GF-D8 (cell line): ENCODE measurements around the gene CERS4.
"Not testable (repeated sequence)": the region's sequence is repeated elsewhere in the genome, so short reads cannot be mapped to it uniquely, and the experiment has no call there.

Experiments
- DNase-seq: peaks from one replicate; lab custom pipeline; 2025; lab: John Stamatoyannopoulos, UW

The CERS4 gene

GRCh38 chr19:8210421-8211101, 1.4 kb downstream of the CERS4 start:
- no peak for DNase-seq

DNA sequence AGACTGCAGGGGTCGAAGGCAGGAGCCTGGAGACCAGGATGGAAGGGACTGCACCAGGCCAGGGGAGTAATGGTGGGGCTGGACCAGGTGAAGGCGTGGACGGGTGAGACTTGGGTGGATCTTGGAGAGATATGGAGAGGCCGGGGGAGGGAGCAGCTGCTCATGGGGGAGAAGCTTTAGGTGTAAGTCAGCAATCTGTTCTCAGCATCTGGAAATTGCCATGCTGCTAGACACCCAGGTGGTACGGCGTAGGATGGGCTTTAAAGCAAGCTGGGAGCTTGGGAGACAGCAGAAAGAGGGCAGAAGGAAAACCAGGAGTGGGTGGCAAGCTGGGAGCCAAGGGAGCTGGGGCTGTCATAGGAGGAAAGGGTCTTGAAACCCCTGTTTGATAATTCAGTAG, 3.0 kb downstream of the CERS4 start:
- DNase-seq, result no peak

DNA sequence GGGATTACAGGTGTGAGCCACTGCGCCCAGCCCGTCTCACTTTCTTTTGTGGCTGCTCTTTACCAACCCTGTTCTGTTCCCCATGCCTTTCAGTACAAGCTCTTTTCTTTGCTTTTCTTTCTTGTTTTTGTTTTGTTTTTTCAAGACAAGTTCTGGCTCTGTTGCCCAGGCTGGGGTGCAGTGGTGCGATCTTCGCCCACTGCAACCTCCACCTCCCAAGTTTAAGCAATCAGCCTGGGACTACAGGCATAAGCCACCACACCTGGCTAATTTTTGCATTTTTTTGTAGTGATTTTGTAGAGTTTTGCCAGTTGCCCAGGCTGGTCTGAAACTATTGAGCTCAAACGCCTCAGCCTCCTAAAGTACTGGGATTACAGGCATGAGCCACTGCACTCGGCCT, 3.7 kb downstream of the CERS4 start:
- no peak for DNase-seq

GRCh38 chr19:8213827-8214672, 4.9 kb downstream of the CERS4 start:
- DNase-seq, result no peak

- DNase-seq, result no peak
These were observed 5.6 kb downstream of the CERS4 start for GRCh38 chr19:8214802-8215201.

- DNase-seq, result no peak
These were observed 6.6 kb downstream of the CERS4 start for GRCh38 chr19:8215783-8216182.

- no peak for DNase-seq
These were observed 7.2 kb downstream of the CERS4 start for GRCh38 chr19:8216357-8216756.

DNA sequence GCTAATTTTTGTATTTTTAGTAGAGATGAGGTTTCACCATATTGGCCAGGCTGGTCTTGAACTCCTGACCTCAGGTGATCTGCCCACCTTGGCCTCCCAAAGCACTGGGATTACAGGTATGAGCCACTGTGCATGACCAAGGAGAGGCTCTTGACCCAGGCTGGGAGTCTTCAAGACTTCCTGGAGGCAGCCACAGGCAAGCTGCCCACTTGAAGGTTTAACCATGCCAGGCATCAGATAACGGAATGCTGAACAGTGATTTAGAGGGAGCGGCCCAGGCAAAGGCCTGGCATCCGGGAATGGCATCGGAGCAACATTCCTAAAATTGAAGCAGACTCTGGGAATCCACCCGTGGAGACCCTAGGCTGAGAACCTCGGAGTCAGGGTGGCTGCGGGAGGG, 9.0 kb downstream of the CERS4 start:
- DNase-seq, result not testable (repeated sequence)

- DNase-seq, result no peak
These were observed 11.3 kb downstream of the CERS4 start for GRCh38 chr19:8220481-8220880.

DNA sequence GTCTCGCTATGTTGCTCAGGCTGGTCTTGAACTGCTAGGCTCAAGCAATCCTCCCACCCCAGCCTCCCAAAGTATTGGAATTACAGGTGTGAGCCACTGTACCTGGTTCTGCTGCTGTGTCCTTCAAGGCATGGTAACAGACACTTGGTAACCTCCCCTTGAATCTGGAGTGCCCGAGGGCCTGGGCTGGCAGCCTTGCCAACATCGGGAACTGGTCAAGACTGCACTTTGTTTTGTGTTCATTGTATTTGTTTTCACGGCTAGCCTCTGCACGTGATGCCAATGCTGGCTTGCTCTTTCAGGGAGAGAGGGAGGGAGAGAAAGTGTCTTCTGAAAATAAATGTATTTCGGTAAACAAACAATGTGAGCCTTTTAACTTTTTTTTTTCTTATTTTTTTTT, 12.0 kb downstream of the CERS4 start:
- DNase-seq, result no peak

- not testable (repeated sequence) for DNase-seq
These were observed 14.3 kb downstream of the CERS4 start for GRCh38 chr19:8223442-8223841.

DNA sequence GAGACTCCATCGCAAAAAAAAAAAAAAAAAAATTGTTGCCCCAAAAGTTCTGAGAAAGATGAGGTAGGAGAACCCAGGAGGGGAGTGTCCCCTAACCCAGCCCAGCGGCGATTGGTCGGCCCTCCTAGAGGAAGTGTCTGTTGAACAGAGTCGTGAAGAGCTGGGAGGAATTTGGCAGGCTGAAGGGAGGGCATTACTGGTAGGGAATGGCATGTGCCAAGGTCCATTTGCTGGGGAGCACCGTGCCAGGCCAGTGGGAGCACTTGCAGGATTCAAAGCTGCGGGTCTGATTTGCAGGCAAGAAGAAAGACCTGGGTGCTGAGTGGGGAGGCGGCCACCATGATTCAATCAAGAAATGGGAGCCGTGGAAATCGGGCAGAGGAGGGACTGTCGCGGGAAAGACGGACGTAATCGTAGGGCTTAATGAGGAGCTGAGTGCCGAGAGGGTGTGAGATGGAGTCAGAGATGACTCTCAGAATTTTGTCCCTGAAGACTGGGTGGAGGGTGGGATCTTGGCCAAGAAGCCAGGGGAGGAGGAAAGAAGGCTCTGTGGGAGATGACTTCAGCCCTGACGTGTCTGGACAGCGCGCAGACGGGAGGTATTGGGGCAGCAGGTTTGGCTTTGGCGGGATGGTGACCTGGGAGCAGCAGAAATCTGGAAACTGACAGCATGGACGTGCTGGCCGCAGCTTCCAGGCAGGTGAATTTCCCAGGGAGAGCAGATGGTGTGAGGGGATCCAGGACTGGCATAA, 15.4 kb downstream of the CERS4 start:
- no peak for DNase-seq

DNA sequence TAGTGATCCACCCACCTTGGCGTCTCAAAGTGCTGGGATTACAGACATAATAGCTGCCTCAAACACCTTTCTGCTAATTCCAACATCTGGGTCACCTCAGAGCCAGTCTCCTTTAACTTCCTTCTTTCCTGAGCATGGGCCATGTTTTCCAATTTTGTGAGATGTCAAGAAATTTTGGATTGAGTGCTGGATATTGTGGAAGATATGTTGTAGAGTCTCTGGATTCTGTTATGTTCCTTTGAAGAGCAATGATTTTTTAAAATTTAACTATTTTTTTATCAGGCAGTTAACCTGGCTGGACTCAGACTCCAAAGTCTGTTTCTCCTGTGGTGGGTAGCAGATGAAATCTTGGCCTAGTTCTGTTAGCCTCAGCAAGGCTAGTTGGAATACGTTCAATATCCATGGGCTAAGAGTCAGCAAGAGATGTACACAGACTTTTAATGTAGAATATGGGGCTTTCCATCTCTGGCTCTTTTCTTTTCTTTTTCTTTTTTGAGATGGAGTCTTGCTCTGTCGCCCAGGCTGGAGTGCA, 22.0 kb downstream of the CERS4 start:
- no peak for DNase-seq

DNA sequence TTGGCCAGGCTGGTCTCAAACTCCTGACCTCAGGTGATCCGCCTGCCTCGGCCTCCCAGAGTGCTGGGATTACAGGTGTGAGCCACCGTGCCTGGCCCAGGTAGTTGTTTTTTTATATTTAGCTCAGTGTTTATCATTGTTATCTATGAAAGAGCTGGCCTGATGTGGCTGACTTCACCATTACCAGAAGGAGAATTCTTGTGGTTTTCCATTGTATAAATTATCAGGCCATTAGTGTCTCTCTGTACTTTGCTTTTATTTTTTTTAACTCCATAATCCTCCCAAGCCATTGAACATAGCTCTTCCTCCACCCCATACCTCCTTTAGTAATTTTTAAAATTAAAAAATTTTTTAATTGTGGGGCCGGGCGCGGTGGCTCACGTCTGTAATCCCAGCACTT, 24.2 kb downstream of the CERS4 start:
- DNase-seq, result no peak

GRCh38 chr19:8237026-8237425, 27.9 kb downstream of the CERS4 start:
- DNase-seq, result no peak

DNA sequence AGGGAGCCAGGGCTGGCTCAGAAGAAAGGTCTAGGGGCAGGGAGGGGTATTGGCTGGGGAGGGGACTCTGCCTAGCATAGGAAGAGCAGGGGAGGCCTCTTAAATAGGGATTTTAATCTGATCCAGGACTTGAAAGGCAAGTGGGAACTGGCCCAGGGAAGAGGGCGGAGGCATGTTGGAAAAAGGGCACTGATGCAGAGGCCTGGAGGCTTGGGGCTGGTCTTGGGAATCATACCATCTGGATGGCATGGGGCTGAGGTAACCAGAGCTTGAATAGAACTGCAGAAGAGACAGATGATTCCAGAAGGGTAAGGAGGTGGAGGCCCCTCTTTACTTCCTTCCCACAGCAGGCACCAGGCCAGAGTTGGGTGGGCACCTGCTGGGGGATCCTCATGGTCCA, 29.1 kb downstream of the CERS4 start:
- no peak for DNase-seq

- DNase-seq, result no peak
These were observed 30.5 kb downstream of the CERS4 start for GRCh38 chr19:8239528-8240273.

GRCh38 chr19:8240274-8241229, 31.4 kb downstream of the CERS4 start:
- peak; percentile 82 for DNase-seq

- DNase-seq, result no peak
These were observed 32.5 kb downstream of the CERS4 start for GRCh38 chr19:8241646-8242045.

DNA sequence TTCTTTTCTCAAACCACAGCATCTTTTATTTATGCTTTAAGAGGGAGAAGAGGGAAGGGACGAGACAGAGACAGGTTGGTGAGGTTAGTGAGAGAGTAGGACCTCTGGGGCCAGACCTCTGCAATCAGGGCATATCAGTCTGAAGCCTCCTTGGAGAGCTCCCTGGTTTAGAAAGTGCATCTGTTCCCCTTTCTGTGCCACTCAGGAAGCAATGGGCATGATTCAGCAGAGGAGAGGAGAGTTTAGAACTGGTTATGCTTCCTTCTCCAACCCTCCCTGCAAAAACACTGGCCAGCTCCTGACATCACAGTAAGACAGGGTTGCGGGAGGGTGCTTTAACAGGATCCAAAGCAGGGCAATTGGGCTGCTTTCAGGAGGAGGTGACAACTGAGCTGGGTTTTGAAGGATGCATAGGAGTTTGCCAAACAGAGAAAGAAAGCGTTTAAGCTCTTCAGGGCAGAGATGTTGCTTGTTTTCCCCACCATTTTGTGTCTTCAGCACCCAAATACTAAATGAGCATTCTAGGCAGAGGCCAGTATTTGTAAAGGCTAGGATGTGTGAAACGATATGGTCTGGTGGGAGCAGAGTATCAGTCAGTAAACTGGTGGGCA, 33.1 kb downstream of the CERS4 start:
- peak; percentile 64 for DNase-seq
